HG03571 (cell line): ENCODE measurements around the gene GUCY2D.
"Not testable (repeated sequence)": the region's sequence is repeated elsewhere in the genome, so short reads cannot be mapped to it uniquely, and the experiment has no call there.

ENCODE experiments used
- ATAC-seq: cut with Tn5 transposase; IDR thresholded peaks from one replicate; pipeline ENCODE4 v1.9.1; 2021; ENCODE audit not compliant: unreplicated experiment

The GUCY2D gene

DNA sequence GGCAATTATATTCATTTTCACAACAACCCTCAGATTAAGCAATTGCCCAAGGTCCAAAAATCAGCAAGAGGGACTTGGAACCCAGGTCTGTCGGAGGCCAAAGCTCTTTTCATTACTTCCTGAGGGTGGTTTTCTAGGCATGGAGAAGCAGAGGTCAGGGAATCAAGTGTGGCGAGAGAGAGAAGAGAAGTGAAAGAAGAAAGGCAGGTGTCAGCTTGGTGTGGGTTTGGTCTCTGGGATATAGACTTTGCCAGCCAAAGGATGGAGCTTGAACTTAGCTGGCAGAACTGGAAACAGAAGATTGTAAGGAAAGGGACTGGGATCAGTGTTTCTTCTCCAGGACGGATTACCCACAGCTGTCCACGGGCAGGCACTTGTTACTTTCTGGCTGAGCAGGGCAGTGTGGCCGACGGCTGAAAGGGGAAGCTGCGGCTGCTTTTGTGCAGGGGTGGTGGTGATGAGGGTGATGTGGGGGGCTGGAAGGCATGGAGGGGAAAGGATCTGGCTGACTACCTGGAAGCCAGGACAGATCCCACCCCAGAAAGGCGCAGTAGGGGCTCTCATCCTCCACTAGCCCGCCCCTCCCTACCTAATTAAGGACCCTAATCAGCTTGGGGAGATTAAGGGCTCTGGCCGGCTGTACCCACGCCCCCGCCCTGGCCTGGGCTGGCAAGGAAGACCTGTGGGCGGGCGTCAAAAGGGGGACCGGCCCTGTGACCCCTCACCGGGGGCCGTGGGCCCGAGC is at the start of gene GUCY2D:
Gene GUCY2D (plus strand): TSS at position 640 of the 745 bp plus-strand sequence. CDS start 433 bp downstream, outside the sequence.
- no peak for ATAC-seq

DNA sequence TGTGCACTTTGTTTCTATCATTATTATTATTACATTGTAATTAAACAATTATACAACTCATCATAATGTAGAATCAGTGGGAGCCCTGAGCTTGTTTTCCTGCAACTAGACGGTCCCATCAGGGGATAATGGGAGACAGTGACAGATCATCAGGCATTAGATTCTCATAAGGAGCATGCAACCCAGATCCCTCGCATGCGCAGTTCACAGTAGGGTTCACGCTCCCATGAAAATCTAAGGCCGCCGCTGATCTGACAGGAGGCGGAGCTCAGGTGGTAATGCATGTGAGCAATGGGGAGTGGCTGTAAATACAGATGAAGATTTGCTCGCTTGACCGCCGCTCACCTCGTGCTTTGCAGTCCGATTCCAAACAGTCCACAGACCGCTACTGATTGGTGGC is 49.1 kb upstream of the GUCY2D start:
- not testable (repeated sequence) for ATAC-seq

DNA sequence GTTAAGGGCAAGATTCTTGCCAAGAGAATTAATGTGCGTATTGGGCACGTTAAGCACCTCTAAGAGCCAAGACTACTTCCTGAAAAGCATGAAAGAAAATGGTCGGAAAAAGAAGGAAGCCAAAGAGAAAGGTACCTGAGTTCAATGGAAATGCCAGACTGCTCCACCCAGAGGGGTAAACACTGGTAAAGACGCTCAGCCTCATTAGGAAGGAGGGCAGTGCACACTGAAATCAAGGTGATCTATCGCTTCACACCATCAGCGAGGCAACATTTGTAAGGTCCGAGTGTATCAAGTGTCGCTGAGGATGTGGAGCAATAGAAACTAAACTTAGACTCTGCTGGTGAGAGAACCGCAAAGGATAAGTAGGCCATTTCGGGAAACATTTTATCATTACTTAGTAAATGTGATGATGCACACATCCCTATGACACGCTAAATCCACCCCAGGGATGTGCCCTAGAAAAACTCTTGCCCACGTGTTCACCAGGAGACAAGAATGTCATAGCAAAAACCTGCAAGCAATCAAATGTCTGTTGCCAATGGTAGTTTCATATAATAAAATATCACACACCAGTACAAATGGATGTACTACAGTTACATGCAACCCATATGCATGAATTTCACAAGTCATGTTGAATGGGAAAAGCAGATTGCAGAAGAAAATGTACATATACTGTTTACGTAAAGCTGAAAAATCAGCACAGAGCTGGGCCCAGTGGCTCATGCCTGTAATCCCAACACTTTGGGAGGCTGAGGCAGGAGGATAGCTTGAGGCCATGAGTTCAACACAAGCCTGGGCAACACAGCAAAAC is 46.8 kb upstream of the GUCY2D start:
- ATAC-seq: no peak

GRCh38 chr17:7956228-7956965 is 46.0 kb upstream of the GUCY2D start:
- ATAC-seq: no peak

GRCh38 chr17:7959503-7960253 is 42.7 kb upstream of the GUCY2D start:
- ATAC-seq: no peak

GRCh38 chr17:7961421-7961820 is 41.0 kb upstream of the GUCY2D start:
- no peak for ATAC-seq

DNA sequence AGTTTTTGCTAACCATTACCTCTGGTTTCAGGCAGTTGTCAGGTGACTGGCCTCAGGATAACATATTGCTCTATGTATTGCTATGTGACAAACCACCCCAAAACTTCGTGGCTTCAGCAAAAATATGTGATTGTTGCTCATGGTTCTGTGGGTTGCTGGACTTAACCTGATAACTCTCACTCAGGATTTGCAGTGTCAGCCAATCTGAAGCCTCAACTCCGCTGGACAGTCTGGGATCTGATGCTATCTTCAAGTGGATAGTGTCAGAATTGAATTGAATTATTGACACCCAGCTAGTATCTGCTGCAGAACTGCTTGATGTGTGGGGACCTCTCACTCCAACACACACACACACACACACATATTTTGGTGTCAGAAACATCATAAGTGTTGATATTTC is 34.7 kb upstream of the GUCY2D start:
- ATAC-seq: no peak

DNA sequence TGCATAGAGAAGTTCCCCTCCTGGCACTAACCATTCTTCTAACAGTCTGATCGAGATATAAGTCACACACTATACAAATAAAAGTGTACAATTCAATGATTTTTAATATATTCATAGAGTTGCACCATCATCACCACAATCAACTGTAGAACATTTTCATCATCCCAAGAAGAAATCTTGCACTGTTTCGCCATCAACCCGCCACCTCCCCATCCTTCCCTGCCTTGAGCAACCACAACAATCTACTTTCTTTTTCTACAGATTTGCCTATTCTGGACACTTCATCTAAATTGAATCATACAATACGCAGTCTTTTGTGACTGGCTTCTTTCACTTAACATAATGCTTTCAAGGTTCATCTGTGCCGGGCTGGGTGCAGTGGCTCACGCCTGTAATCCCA is 33.0 kb upstream of the GUCY2D start:
- ATAC-seq: no peak

DNA sequence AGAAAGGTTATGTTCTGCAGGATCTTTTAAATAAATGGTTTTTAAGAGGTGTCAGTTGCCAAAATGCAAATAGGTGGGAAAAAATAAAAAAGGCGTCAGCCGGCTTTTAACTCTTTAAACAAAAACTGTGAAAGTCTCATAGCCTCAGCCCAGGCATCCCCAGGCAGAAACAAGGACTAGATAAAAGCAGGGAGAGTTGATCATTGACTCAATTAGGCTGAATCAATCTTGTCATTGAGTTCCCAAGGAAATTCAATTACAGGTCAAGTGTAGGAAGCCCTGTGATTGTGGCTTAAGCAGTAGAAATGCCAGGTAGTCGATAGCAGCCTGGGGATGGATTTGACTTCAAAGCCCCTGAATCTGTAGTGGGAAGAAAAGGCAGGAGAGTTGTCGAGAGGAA is 30.8 kb upstream of the GUCY2D start:
- ATAC-seq: no peak

DNA sequence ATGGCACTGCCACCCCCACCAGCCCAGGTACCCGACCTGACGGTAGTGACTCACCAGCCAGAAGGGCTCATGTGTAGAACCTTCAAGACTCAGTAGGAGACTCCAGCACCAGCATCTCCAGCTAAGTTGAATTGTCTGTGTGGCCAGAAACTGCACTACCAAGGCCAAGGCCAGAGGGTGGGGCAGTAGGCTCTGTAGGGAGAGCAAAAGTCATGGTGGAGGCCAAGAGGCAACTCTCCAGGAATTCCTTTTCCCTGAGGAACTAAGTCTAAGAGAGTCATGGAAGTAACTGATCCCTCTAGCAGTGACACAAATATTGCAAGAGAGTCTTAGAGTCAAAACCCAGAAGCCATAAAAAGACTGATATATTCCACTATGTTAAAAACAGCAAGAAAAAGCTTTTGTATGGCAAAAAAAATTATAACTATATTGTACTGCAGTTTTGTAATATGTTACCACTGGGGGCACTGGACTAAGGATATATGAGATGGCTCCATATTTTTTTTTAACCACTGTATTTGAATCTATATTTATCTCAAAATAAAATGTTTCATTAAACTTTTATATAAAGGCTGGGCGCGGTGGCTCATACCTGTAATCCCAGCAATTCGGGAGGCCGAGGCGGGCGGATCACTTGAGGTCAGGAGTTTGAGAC is 30.2 kb upstream of the GUCY2D start:
- no peak for ATAC-seq

GRCh38 chr17:7974638-7975131 is 27.7 kb upstream of the GUCY2D start:
- no peak for ATAC-seq

GRCh38 chr17:7977039-7977438 is 25.4 kb upstream of the GUCY2D start:
- no peak for ATAC-seq

- ATAC-seq: no peak
Measured at GRCh38 chr17:7977805-7978204, 24.6 kb upstream of the GUCY2D start.

GRCh38 chr17:7982173-7982572 is 20.2 kb upstream of the GUCY2D start:
- no peak for ATAC-seq

- ATAC-seq: no peak
Measured at GRCh38 chr17:7982666-7983065, 19.7 kb upstream of the GUCY2D start.

DNA sequence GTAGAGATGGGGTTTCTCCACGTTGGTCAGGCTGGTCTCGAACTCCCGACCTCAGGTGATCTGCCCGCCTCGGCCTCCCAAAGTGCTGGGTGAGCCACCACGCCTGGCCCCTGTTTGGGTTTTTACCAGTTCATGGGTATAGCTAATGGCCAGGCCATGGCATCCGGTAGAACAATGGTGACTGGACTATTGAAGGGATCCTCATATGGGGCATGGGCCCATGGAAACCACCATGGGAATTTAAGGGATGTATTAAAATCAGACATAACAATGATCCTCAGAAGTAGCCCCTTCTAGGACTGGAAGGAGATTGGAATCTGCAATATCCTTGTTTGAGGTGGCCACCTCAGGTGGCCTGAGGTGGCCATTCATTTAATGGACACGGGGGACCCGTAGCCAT is 17.5 kb upstream of the GUCY2D start:
- no peak for ATAC-seq

GRCh38 chr17:7987112-7987893 is 15.1 kb upstream of the GUCY2D start:
- no peak for ATAC-seq

- ATAC-seq: no peak
Measured at GRCh38 chr17:7988750-7989178, 13.7 kb upstream of the GUCY2D start.
